GM19468 (cell line): Measurements from ENCODE around the gene GSTCD.
"Not testable (repeated sequence)": the region's sequence is repeated elsewhere in the genome, so short reads cannot be mapped to it uniquely, and the experiment has no call there.

Source experiments
- ATAC-seq: cut with Tn5 transposase; IDR thresholded peaks from one replicate; pipeline ENCODE4 v1.9.1; 2021; ENCODE audit warnings: mild to moderate bottlenecking, moderate library complexity, moderate number of reproducible peaks; ENCODE audit not compliant: unreplicated experiment; ENCODE audit errors: extremely low read depth

GSTCD gene

GRCh38 chr4:105797225-105797624 is 88.6 kb downstream of the GSTCD start:
- ATAC-seq = no peak

DNA sequence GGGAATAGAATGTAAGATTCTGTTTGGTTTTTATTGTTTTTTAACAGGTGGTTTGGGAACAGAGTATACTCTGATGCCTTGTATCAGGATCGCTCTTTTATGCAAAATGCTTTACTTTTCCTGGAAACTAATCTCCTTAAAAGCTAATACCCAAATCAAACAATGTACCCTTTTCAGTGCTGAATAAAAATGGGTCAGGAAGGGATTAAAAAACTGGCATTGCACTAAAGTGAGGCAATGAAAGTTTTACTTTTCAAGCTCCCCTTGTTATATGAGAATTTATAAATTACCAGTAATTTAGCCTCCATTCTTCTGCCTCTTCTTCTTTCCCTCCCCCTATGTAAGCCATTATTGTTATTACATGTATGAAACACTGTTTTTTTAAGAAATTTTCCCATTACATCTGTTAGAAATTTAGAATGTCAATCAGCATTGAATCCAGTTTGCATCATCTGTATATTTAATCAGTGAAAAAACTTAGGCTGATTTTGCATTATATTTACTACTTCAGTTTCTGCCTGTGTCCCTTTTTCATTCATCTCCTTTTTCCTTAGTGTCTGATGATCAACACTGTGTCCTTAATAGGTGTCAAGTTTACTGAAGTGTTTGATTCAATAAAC is 97.0 kb downstream of the GSTCD start:
- ATAC-seq = no peak

GRCh38 chr4:105807496-105807895 is 98.9 kb downstream of the GSTCD start:
- ATAC-seq = no peak

- no peak for ATAC-seq
These were observed 99.6 kb downstream of the GSTCD start for GRCh38 chr4:105808030-105808749.

GRCh38 chr4:105808750-105809041 is 100.1 kb downstream of the GSTCD start:
- ATAC-seq = no peak

- ATAC-seq = no peak
These were observed 107.1 kb downstream of the GSTCD start for GRCh38 chr4:105815701-105816100.

DNA sequence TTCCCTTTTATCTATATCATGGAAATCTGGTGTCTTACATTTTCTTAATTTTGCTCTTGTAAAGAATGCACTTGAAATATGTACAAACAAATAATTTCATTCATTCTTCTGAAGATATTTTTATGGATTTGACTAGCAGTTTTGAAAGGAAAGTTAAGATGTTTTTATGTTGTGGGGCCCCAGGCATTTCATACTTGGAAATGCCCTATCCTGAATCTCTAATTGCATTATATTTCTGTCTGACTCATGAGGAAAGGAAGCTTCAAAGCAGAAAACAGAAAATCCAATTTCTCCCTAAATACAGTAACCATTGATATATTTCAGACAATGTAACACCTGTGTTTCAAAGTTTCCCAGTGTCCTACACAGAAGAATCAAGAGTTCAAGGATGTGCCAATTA is 113.5 kb downstream of the GSTCD start:
- ATAC-seq = no peak

DNA sequence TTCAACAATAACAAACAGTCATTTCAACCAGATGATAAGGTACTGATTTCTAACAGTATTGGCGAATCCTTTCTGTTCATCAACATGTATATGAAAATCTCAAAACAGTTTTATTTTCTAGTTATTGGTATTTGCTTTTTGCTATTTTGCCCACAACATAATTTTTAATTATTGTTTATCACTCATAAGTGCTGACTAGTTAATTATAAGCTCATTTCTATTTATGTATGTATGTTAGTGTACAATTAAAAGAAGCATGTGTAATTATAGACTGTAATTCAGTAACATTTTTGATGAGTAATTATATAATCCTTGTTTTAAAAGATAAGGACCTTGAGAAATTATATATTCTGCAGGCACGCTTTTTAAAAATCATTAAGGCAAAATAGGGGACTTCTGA is 119.5 kb downstream of the GSTCD start:
- no peak for ATAC-seq

GRCh38 chr4:105831189-105831588 is 122.6 kb downstream of the GSTCD start:
- ATAC-seq = no peak

- ATAC-seq = no peak
These were observed 126.6 kb downstream of the GSTCD start for GRCh38 chr4:105835177-105835576.

- no peak for ATAC-seq
These were observed 128.0 kb downstream of the GSTCD start for GRCh38 chr4:105836537-105836936.

GRCh38 chr4:105837037-105837436 is 128.5 kb downstream of the GSTCD start:
- no peak for ATAC-seq

- no peak for ATAC-seq
These were observed 129.5 kb downstream of the GSTCD start for GRCh38 chr4:105838082-105838481.

DNA sequence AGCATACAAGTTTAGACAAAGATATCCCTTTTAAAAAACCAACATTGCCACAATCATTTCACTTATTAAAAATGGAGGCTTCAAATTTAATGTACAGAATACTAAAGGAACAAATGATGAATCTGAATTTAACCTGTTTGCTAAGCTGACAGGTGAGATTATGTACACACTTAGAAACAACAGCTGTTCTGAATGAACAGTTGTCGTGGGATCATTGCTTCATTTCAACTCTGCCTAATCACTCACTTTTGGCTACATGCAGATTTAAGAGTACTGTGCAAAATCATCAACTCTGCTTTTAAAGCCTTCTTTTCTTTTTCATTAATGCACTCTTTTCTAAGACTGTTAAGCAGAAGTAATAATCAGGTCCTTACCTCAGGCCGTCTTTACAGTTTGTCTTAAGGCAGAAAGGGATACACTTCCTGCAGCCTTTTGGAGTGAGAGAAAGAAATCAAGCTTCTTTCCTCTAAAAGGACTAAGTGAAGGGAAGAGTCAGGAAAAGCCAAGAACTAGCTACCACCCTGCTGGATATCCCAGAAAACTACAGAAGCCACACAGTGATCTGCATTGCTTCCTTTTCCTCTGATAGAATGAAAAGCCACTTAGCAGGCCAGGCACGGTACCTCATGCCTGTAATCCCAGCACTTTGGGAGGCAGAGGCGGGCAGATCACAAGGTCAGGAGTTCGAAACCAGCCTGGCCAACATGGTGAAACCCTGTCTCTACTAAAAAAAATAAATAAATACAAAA is 132.0 kb downstream of the GSTCD start:
- no peak for ATAC-seq

DNA sequence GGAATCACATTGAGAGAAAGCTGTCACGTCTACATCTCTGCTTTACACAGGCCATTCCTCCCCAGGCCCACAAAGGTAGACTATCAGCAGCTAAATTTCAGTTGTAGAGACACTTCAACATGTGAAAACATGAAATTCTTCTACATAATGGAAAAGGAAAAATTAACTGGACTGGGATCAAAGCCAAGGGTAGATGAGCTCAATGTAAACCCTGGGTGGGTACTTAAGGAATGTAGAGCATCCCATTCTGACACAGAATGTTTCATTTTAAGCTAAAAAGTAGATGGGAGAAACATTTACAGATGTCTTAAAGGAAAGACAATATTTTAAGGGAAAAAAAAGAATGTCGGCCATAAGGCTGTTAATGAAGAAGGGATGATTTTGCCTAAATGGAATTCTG is 135.4 kb downstream of the GSTCD start:
- ATAC-seq = no peak

DNA sequence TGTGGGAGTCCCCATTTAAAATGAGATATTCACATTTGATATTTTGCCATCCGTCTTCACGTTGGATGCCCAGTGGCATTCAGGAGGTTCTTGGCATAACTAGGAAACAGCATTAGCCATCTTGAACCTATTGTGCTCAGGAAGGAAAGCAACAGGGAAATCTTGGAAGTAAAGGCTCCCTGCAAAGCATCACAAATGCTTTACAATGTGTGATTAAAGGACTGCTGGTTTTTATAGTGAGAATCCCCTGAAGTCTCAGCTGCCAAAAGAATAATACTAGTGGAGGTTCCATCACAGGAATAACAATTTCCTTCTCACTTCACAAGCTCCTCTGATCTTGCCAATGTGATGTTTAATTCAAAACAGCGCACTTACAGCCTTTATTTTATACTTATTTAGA is 137.0 kb downstream of the GSTCD start:
- no peak for ATAC-seq

DNA sequence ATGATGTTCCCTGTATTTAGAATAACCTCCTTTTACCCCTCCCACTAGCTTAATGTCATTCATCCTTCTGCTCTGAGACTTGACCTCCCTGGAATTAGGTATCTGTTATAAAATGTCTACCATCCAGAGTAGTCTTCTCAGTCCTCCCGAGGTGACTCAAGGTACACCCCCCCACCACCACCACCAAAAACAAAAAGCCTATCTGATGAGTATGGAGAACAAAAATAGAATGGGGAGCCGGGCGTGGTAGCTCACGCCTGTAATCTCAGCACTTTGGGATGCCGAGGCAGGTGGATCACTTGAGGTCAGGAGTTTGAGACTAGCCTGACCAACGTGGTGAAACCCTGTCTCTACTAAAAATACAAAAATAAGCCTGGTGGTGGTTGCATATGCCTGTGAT is 139.8 kb downstream of the GSTCD start:
- ATAC-seq = not testable (repeated sequence)

DNA sequence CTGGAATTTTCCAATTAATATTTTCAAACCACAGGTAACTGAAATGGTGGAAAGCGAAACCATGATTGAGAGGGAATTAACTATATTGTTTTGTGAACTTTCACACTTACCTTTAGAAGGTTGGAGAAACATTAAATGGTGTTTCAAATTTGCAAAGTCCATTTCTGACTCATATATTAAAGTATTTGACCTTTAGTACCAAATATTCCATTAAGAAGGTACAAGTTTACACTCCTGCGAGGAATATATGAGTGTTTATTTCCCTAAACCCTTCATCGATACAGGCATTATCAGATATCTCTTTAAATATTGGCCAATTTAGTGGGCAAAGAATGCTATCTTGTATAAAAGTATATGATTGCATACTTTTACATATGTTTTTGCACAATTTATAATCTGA is 142.6 kb downstream of the GSTCD start:
- no peak for ATAC-seq

DNA sequence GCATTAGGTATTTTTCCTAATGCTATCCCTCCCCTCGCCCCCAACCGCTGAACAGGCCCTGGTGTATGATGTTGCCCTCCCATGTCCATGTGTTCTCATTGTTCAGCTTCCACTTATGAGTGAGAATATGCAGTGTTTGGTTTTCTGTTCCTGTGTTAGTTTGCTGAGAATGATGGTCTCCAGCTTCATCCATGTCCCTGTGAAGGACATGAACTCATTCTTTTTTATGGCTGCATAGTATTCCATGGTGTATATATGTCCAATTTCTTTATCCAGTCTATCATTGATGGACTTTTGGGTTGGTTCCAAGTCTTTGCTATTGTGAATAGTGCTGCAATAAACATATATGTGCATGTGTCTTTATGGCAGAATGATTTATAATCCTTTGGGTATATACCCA is 143.6 kb downstream of the GSTCD start:
- not testable (repeated sequence) for ATAC-seq

DNA sequence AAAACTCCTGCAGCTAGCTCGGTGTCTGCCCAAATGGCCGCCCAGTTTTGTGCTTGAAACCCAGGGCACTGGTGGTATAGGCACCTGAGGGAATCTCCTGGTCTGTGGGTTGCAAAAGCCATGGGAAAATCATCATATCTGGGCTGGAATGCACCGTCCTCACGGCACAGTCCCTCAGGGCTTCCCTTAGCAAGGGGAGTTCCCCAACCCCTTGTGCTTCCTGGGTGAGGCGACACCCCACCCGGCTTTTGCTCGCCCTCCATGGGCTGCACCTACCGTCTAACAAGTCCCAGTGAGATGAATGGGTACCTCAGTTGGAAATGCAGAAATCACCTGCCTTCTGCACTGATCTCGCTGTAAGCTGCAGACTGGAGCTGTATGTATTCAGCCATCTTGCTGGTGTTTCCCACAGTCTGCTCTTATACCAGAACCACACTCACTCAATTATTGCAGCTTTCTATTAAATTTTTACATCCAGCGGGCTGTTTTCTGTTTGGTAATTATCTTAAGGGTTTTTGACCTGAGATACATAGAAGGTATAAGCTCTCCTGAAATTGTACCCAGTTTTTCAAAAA is 150.0 kb downstream of the GSTCD start:
- no peak for ATAC-seq

DNA sequence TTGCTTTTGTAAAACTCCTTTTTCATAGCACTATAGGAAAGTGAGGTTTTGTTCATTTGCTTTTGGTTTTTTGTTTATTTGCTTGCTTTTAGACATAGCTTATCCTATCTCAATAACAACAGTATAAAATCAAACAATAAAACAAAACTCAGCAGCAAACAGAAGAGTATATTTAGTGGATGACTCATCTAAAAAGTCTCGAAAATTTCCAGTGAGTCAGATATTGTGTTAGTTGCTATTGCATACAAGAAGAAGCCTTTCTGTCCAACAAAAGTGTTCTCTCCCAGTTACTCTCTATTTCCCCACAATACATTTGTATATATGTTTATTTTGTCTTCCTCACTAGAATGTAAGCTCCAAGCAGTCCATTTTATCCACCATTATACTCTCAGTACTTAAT is 150.6 kb downstream of the GSTCD start:
- ATAC-seq = no peak
